OCI-LY3 (cell line): Measurements from ENCODE around the gene JADE1.

ENCODE experiments used
- H2AFZ ChIP-seq: fragments of 200-600, 300-600 bp; shearing (Covaris generic); 2 replicates; pipeline ENCODE4 v1.6.0; 2014; ENCODE audit warnings: antibody characterized with exemption, low read depth, low read length
- H3K27ac ChIP-seq: fragments of 200-600, 300-600 bp; sonication (generic); 2 replicates; pipeline ENCODE4 v1.5.1; 2014; ENCODE audit warnings: mild to moderate bottlenecking, low read length, moderate library complexity, mixed read lengths
- H3K27me3 ChIP-seq: fragments of 200-600, 300-600 bp; sonication (generic); 2 replicates; pipeline ENCODE4 v1.6.1; 2014; ENCODE audit warnings: low read depth, low read length, mixed read lengths
- H3K36me3 ChIP-seq: fragments of 200-600, 300-600 bp; sonication (generic); replicated peaks from 2 replicates; pipeline ENCODE3; 2014; ENCODE audit warnings: low read depth, low read length, mixed read lengths
- H3K4me1 ChIP-seq: fragments of 300-600, 200-600 bp; sonication (generic); 2 replicates; pipeline ENCODE4 v1.6.1; 2014; ENCODE audit warnings: low read length, mixed read lengths
- H3K4me2 ChIP-seq: fragments of 200-600, 300-600 bp; sonication (generic); 2 replicates; pipeline ENCODE4 v1.6.1; 2014; ENCODE audit warnings: low read length, mixed read lengths
- H3K4me3 ChIP-seq: fragments of 300-600, 200-600 bp; sonication (generic); 2 replicates; pipeline ENCODE4 v1.5.1; 2014; ENCODE audit warnings: antibody characterized with exemption, mild to moderate bottlenecking, low read length, moderate library complexity
- H3K79me2 ChIP-seq: fragments of 300-600, 200-600 bp; shearing (Covaris generic); 2 replicates; pipeline ENCODE4 v1.6.1; 2014; ENCODE audit warnings: mild to moderate bottlenecking, low read length, mixed read lengths
- H3K9ac ChIP-seq: fragments of 300-600, 200-600 bp; shearing (Covaris generic); 2 replicates; pipeline ENCODE4 v1.6.0; 2014; ENCODE audit warnings: mild to moderate bottlenecking, low read length, moderate library complexity
- H3K9me3 ChIP-seq: fragments of 200-600, 300-600 bp; shearing (Covaris generic); 2 replicates; pipeline ENCODE4 v1.6.1; 2014; ENCODE audit warnings: low read length, mixed read lengths; ENCODE audit not compliant: insufficient read depth
- H4K20me1 ChIP-seq: fragments of 200-600, 300-600 bp; sonication (generic); 2 replicates; pipeline ENCODE4 v1.6.1; 2016; ENCODE audit warnings: low read length, mixed read lengths; ENCODE audit not compliant: insufficient read depth
- EZH2phosphoT487 ChIP-seq: fragments of 200-600 bp; shearing (Covaris generic); IDR thresholded peaks from 2 replicates; pipeline ENCODE4 v1.6.1; 2018; ENCODE audit warnings: antibody characterized with exemption, mixed run types, low read depth
- TF ChIP-seq, protein P1 (sequence below): fragments of 200-600, 300-600 bp; sonication (generic); IDR thresholded peaks from 2 replicates; pipeline ENCODE4 v1.5.1; 2014; ENCODE audit warnings: antibody characterized with exemption, low read length, low read depth

Gene JADE1

DNA sequence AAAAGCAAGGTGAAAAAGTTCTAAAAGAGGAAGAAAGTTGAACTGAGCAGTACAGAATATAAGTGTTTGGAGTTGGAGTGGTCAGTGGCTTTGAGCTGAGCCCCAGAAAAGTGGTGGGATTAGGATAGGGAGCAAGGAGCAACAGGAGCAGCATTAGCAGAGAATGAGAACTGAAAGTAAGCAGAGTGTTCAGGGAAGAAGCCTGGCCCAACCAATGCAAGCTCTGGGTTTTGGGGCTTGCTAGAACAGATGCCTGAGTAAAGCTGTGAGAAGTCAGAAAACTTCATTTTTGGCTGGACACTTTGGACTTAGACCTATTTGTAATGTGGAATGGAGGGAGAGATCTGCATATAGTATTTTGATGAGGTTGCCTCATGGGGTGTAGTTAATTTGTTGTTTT is 17.8 kb downstream of the JADE1 start:
- Histone ChIP-seq H3K79me2 (peaks cover 97% of the 10 kb centered on the region), H3K4me1 (peaks cover 54% of the 10 kb centered on the region), H3K36me3 (peaks cover 13% of the 10 kb centered on the region)

GRCh38 chr4:128830906-128831503 is 21.5 kb downstream of the JADE1 start:
- no peaks in the 10 kb centered on the region for H3K27me3 ChIP-seq
- TF ChIP-seq, protein P1, sequence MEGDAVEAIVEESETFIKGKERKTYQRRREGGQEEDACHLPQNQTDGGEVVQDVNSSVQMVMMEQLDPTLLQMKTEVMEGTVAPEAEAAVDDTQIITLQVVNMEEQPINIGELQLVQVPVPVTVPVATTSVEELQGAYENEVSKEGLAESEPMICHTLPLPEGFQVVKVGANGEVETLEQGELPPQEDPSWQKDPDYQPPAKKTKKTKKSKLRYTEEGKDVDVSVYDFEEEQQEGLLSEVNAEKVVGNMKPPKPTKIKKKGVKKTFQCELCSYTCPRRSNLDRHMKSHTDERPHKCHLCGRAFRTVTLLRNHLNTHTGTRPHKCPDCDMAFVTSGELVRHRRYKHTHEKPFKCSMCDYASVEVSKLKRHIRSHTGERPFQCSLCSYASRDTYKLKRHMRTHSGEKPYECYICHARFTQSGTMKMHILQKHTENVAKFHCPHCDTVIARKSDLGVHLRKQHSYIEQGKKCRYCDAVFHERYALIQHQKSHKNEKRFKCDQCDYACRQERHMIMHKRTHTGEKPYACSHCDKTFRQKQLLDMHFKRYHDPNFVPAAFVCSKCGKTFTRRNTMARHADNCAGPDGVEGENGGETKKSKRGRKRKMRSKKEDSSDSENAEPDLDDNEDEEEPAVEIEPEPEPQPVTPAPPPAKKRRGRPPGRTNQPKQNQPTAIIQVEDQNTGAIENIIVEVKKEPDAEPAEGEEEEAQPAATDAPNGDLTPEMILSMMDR, result no peak
- TF ChIP-seq EZH2phosphoT487, result no peak
- peaks cover 77% of the 10 kb centered on the region for H4K20me1 ChIP-seq
- peak overlapping the region; percentile 11; the same call in 1 of the 2 replicates for H3K4me3 ChIP-seq
- H3K9ac ChIP-seq, result no peak overlapping the region
- peaks cover 50% of the 10 kb centered on the region for H3K4me1 ChIP-seq
- peaks cover 44% of the 10 kb centered on the region for H3K36me3 ChIP-seq
- H3K27ac ChIP-seq, result no peak overlapping the region
- no peak overlapping the region for H2AFZ ChIP-seq
- H3K9me3 ChIP-seq, result no peaks in the 10 kb centered on the region
- H3K4me2 ChIP-seq, result peak overlapping the region; percentile 86
- H3K79me2 ChIP-seq, result peaks cover 98% of the 10 kb centered on the region

More for the DNA sequence above, 17.8 kb downstream of the JADE1 start:
- peak overlapping the region; percentile 68 for H3K4me2 ChIP-seq
- no peak overlapping the region for H2AFZ ChIP-seq
- no peak overlapping the region for H3K4me3 ChIP-seq
- no peak overlapping the region for H3K9ac ChIP-seq
- H3K9me3 ChIP-seq, result no peaks in the 10 kb centered on the region
- H3K27ac ChIP-seq, result peak overlapping the region; percentile 39
- H4K20me1 ChIP-seq, result peaks cover 77% of the 10 kb centered on the region
- no peaks in the 10 kb centered on the region for H3K27me3 ChIP-seq
- TF ChIP-seq EZH2phosphoT487, result no peak
- TF ChIP-seq, protein P1, result no peak

DNA sequence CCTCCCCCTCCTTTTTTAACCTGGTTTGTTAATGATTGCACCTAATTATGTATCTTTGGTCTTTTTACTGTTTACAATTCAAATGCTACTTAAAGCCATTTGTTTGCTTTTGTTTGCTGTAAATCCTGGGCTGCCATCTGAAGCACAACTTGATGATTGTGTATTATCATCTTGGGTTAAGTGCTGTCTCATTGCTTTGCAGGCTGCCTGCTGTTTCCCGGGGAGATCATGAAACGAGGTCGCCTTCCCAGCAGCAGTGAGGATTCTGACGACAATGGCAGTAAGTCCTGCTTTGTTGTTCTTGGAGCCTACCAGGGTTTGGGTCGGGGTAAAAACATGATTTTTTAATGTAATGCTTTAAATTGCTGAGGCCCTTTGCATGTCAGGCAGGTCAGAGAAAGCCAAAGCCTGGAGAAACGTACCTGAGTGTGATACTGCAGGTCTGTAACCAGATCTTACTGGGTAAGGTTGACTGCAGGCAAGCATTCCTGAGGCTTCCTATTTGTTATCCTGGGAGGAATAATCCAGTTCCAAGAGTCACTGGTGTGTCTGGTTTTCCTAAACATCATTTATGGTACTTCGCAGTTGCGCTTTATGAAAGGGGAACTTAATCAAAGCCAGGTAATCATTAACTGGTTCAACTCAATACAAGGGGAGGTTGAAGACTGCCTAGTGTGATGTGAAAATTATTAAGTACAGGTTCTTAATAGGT is 22.2 kb downstream of the JADE1 start:
- H3K27me3 ChIP-seq, result no peaks in the 10 kb centered on the region
- no peak overlapping the region for H2AFZ ChIP-seq
- peak overlapping the region; percentile 86 for H3K4me2 ChIP-seq
- H3K4me1 ChIP-seq, result peaks cover 43% of the 10 kb centered on the region
- peak overlapping the region; percentile 78 for H3K27ac ChIP-seq
- H4K20me1 ChIP-seq, result peaks cover 70% of the 10 kb centered on the region
- peaks cover 44% of the 10 kb centered on the region for H3K36me3 ChIP-seq
- 0 out of 2 replicates have a peak overlapping the region, but pooled peaks have one; percentile 2 for H3K9ac ChIP-seq
- peaks cover 95% of the 10 kb centered on the region for H3K79me2 ChIP-seq
- TF ChIP-seq, protein P1, result no peak
- no peak for TF ChIP-seq EZH2phosphoT487
- H3K4me3 ChIP-seq, result peak overlapping the region; percentile 53
- H3K9me3 ChIP-seq, result no peaks in the 10 kb centered on the region

GRCh38 chr4:128832243-128832625 is 22.7 kb downstream of the JADE1 start:
- peak overlapping the region; percentile 78 for H3K27ac ChIP-seq
- H4K20me1 ChIP-seq, result peaks cover 69% of the 10 kb centered on the region

More at GRCh38 chr4:128832243-128832625, 22.7 kb downstream of the JADE1 start:
- peaks cover 95% of the 10 kb centered on the region for H3K79me2 ChIP-seq
- H3K9ac ChIP-seq, result peak overlapping the region; percentile 32
- H3K36me3 ChIP-seq, result peaks cover 44% of the 10 kb centered on the region
- peaks cover 38% of the 10 kb centered on the region for H3K4me1 ChIP-seq
- TF ChIP-seq, protein P1, result no peak
- no peak for TF ChIP-seq EZH2phosphoT487
- H3K4me2 ChIP-seq, result peak overlapping the region; percentile 86
- peak overlapping the region; percentile 53 for H3K4me3 ChIP-seq
- no peak overlapping the region for H2AFZ ChIP-seq
- H3K27me3 ChIP-seq, result no peaks in the 10 kb centered on the region
- H3K9me3 ChIP-seq, result no peaks in the 10 kb centered on the region
